ENCODE data around the gene NKD2.
"Not testable (repeated sequence)": the region's sequence is repeated elsewhere in the genome, so short reads cannot be mapped to it uniquely, and the experiment has no call there.

Gene NKD2

GRCh38 chr5:1008451-1009358 lies at the start of gene NKD2:
Gene NKD2 (plus strand): TSS chr5:1008802. CDS start chr5:1009058, 256 bp downstream.
- DNase-seq = no peak

GRCh38 chr5:959581-960531 lies 48.7 kb upstream of the NKD2 start:
- DNase-seq = no peak

GRCh38 chr5:960551-960950 lies 48.1 kb upstream of the NKD2 start:
- DNase-seq = no peak

- DNase-seq = no peak
Observed at GRCh38 chr5:961002-961710, 47.4 kb upstream of the NKD2 start.

- DNase-seq = no peak
Observed at GRCh38 chr5:961711-962240, 46.8 kb upstream of the NKD2 start.

- no peak for DNase-seq
Observed at GRCh38 chr5:962386-962785, 46.2 kb upstream of the NKD2 start.

GRCh38 chr5:962801-963200 lies 45.8 kb upstream of the NKD2 start:
- DNase-seq = no peak

GRCh38 chr5:963310-963672 lies 45.3 kb upstream of the NKD2 start:
- no peak for DNase-seq

- no peak for DNase-seq
Observed at GRCh38 chr5:963673-964531, 44.7 kb upstream of the NKD2 start.

GRCh38 chr5:964821-965220 lies 43.8 kb upstream of the NKD2 start:
- DNase-seq = no peak

- DNase-seq = no peak
Observed at GRCh38 chr5:965604-966344, 42.8 kb upstream of the NKD2 start.

- no peak for DNase-seq
Observed at GRCh38 chr5:966345-966710, 42.3 kb upstream of the NKD2 start.

GRCh38 chr5:966941-967340 lies 41.7 kb upstream of the NKD2 start:
- no peak for DNase-seq

- no peak for DNase-seq
Observed at GRCh38 chr5:968881-969280, 39.7 kb upstream of the NKD2 start.

- DNase-seq = no peak
Observed at GRCh38 chr5:969408-969839, 39.2 kb upstream of the NKD2 start.

- not testable (repeated sequence) for DNase-seq
Observed at GRCh38 chr5:972575-972974, 36.0 kb upstream of the NKD2 start.

GRCh38 chr5:976849-977751 lies 31.5 kb upstream of the NKD2 start:
- no peak for DNase-seq

- DNase-seq = no peak
Observed at GRCh38 chr5:978054-978453, 30.5 kb upstream of the NKD2 start.

GRCh38 chr5:978693-979092 lies 29.9 kb upstream of the NKD2 start:
- DNase-seq = no peak

Data from NCI-H2107 (cell line).